HL-60/S4 (cell line): ENCODE measurements around the gene RNU4-1.

Experiments used
- in situ Hi-C: fragments of 300-500 bp; cut with MboI; formaldehyde crosslinking; loops from 2 replicates; pipeline ENCODE4 v1.14.3; 2022; ENCODE audit warnings: low sequenced_read_pairs

Gene RNU4-1

DNA sequence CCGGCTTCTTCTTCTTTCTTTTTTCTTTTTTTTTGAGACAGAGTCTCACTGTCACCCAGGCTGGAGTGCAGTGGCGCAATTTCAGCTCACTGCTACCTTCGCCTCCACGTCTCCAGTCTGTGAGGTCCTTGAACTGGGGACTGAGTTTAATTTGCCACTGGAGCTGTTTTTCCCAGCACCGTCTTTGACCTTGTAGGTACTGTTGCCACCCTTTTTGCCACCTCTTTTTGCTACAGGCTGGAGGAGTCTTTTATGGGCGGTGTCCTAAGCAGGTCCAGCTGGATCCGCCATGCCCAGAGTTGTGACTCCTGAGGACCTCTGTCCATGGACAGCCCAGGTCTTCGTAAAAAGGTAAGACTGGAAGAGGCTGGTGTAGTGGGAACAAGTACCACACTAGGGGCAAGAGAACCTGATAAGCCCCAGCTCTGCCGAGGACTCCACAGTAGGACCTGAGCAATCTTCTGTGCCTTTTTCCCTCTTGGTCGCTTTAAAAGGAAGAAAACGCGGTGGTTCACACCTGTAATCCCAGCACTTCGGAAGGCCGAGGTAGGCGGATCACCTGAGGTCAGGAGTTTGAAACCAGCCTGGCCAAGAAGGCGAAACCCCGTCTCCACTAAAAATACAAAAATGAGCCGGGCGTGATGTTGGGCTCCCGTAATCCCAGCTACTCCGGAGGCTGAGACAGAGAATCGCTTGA lies 2.3 kb downstream of the RNU4-1 start:
- in situ Hi-C loops = no loop called here

- in situ Hi-C loops = no loop called here
Measured at GRCh38 chr12:120287491-120287890, 5.5 kb downstream of the RNU4-1 start.

GRCh38 chr12:120286768-120287490 lies 6.1 kb downstream of the RNU4-1 start:
- in situ Hi-C loops = no loop called here

GRCh38 chr12:120284381-120284780 lies 8.7 kb downstream of the RNU4-1 start:
- in situ Hi-C loops = no loop called here

GRCh38 chr12:120283318-120283717 lies 9.7 kb downstream of the RNU4-1 start:
- in situ Hi-C loops = no loop called here

GRCh38 chr12:120278137-120279069 lies 14.6 kb downstream of the RNU4-1 start:
- in situ Hi-C loops = no loop called here

GRCh38 chr12:120276734-120277133 lies 16.3 kb downstream of the RNU4-1 start:
- in situ Hi-C loops = no loop called here

DNA sequence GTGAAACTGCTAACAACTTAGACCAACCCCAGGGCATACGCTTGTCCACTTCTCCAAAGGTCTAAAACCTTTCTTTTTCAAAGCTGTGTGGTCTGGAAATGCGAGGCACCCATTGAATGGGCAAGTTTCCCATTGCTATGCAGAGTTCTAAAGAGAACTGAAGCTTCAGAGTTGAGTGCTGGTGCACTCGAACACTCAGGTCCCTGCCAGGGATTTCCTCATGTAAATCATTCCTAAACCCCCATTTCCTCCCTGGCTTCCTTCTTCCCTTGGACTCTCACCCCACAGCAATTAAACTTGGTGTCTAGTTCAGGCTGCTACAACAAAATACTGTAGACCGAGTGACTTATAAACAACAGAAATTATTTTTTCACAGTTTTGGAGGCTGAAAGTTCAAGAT lies 25.3 kb downstream of the RNU4-1 start:
- in situ Hi-C loops = loop anchor here (5.0 kb wide), 1 partner anchor 35 kb away; no protein-coding TSS in a partner anchor

- in situ Hi-C loops = loop anchor here (5.0 kb wide), 1 partner anchor 34 kb away; no protein-coding TSS in a partner anchor
Measured at GRCh38 chr12:120266180-120266870, 26.7 kb downstream of the RNU4-1 start.

- in situ Hi-C loops = loop anchor here (5.0 kb wide), 1 partner anchor 33 kb away; no protein-coding TSS in a partner anchor
Measured at GRCh38 chr12:120265473-120266179, 27.4 kb downstream of the RNU4-1 start, which contains the start of gene PXN. TSS of gene PXN (minus strand) at chr12:120265730. CDS start at chr12:120265629, 101 bp downstream.

DNA sequence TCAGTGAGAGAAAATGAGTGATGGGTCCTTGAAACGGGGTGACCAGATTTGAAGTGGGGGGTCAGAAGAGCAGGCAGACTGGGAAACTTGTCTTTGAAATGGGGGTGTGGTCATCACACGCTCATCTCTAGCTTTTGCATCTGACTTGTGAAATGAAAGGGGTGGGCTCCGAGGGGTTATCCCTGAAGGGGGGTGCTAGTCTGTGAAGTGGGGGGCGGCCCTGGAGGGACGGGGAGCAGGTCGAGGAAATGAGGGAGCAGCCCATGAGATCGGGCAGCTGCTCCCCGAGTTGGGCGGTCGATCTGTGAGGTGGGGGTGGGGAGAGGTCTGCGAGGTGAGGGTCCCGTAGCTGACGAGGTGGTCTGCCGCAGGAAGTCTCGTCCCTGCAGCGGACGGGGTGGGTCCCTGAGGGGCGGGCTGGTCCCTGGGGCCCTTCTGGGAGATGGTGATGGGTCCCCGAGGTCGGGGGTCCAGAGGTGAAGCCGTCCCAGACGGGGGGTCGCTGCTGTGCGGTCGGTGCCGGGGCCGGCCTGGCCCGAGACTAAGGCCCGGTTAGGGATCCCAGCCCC lies 28.0 kb downstream of the RNU4-1 start:
- in situ Hi-C loops = loop anchor here (5.0 kb wide), 1 partner anchor 33 kb away; no protein-coding TSS in a partner anchor

DNA sequence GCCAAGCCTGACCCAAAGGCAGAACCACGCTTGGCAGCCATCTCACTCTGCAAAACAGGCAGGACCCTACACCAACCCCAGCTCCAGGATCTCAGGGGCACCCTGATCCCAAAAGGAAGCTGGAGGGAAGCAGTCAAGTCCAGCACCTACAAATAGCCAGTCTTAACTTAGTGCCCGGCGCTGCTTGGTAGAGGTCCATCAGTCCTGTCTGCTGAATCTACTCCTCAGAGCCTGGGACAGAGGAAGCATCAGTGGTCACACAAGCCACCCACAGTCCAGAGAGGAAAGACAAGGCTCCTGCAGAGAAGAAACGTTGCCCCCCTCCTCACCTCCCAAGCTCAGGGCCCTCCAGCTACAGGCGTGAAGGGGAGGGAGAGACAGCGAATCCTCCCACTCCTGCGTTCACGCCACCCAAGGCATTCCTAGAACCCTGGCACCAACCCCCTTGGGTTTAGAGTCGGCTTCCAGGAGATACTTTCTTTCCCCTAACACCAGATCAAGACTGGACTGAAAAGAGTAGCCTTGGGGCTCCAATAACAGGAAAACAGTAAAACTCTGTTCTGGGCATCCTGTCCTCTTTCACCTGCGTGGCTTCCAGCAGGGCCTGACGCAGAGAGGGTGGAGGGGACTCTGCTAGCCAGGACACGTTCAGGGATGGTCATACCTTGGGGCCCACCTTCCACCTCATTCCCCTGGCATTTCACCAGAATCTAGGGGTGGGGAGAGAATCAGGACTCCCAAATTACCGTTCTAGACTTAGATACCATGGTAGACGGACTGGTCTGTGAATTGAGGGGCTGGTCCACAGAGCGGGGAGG lies 28.7 kb downstream of the RNU4-1 start:
- in situ Hi-C loops = no loop called here

DNA sequence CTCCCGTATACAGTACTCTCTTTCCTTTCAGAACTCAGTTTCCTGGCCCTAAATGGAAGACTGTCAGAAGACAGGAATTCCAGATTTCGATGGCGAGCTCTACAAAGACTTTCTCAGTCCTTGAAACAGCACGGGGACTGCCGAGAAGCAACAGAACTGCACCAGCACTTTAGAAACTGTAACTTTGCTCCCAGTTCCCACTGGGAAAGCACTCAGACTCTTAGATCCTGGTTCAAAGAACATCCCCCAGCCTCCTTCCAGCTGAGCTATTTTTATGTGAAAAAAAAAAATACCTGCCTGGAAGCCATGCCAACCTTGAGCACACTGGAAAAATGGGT lies 29.3 kb downstream of the RNU4-1 start:
- in situ Hi-C loops = no loop called here

- in situ Hi-C loops = no loop called here
Measured at GRCh38 chr12:120262852-120263747, 29.9 kb downstream of the RNU4-1 start.

DNA sequence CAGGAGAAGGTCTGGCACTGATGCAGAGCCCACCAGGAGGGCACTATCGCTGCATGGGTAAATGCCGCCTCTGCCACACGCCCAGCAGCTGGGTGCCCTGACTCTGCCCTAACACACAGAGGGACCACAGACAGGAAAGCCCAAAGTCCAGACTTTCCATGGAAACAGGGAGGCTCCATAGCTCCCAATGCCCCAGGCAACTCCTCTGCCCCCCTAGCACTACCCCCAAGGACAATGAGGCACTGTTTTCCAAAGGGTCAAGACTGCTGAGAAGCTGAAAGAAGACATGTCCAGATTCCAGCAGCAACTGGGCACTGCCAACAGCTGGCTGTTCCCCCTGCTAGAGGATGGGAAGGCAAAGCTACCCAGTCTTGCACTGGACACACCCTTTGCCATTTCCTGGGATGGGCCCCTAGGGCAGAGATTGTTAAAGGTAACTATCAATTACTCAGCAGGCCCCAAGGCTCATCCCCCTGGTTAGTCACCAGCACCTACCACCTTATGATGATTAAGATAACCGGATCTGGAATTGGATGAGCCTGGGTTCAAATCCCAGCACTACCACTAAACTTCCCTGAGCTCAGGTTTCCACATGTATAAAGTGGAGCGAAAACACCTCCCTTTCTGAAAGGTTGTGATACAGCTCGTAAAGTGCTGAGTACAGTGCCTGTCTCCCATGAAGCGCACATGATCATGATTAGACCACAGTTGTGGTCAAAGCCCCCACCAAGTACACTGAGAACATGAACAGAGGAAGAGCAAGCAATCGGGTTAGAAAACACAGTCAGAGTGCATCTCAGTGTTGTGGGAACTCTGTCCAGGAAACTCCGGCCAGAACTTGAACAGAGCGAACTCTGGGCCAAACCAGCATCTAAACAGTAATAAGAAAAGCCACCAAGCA lies 30.8 kb downstream of the RNU4-1 start:
- in situ Hi-C loops = no loop called here

DNA sequence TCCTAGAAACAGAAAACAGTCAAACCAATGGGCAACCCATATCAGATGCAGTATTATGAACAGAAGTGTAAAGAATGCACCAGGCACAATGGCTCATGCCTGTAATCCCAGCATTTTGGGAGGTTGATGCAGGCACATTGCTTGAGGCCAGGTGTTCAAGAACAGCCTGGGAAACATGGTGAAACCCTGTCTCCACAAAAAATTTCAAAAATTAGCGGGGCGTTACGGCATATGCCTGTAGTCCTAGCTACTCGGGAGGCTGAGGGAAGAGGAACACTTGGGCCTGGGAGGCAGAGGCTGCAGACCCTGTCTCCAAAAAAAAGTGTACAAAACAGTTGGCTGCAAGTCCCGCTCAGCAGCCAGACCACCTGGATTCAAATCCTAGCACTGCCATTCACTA lies 32.4 kb downstream of the RNU4-1 start:
- in situ Hi-C loops = no loop called here
